ENCODE data around the gene RIPPLY1.

DNA sequence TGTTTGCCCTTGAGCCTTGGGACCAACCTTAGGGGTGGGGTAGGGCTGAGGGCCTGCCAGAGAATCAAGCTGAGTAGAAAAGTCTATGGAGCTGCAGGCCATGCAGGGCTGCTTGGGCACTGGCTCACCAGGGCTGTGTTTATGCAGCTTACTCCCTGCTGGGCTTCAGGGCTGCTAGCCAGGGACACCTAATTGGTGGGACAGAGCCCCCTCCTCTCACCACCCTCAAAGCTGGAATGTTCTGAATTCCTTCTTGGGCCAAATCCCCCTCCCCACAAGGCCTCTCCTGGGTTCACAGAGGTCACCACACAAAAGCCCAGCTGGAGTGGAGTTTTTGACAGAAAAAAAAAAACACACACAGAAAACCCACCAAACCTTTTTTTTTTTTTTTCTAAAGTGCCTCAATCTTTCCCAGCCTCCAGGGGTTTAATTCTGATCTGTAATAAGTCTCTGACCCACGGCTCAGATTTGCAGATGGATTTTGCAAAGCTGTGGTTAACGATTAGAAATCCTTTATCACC, 16.9 kb upstream of the RIPPLY1 start, which contains the start of gene CLDN2:
- TF ChIP-seq, protein P1, sequence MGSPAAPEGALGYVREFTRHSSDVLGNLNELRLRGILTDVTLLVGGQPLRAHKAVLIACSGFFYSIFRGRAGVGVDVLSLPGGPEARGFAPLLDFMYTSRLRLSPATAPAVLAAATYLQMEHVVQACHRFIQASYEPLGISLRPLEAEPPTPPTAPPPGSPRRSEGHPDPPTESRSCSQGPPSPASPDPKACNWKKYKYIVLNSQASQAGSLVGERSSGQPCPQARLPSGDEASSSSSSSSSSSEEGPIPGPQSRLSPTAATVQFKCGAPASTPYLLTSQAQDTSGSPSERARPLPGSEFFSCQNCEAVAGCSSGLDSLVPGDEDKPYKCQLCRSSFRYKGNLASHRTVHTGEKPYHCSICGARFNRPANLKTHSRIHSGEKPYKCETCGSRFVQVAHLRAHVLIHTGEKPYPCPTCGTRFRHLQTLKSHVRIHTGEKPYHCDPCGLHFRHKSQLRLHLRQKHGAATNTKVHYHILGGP (tag by site-specific recombination; IDR thresholded peaks at IDR 0.05) = no peak
- TF ChIP-seq PRDM1 (tag by site-specific recombination; IDR thresholded peaks at IDR 0.05) = no peak
- TF ChIP-seq, protein P2, sequence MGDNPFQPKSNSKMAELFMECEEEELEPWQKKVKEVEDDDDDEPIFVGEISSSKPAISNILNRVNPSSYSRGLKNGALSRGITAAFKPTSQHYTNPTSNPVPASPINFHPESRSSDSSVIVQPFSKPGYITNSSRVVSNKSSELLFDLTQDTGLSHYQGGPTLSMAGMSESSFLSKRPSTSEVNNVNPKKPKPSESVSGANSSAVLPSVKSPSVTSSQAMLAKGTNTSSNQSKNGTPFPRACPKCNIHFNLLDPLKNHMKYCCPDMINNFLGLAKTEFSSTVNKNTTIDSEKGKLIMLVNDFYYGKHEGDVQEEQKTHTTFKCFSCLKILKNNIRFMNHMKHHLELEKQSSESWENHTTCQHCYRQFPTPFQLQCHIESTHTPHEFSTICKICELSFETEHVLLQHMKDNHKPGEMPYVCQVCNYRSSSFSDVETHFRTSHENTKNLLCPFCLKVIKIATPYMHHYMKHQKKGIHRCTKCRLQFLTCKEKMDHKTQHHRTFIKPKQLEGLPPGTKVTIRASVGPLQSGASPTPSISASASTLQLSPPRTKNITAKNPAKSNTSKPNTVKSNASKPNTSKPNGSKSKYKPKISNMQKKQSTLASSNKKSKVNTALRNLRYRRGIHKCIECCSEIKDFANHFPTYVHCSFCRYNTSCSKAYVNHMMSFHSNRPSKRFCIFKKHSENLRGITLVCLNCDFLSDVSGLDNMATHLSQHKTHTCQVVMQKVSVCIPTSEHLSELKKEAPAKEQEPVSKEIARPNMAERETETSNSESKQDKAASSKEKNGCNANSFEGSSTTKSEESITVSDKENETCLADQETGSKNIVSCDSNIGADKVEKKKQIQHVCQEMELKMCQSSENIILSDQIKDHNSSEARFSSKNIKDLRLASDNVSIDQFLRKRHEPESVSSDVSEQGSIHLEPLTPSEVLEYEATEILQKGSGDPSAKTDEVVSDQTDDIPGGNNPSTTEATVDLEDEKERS (tag by site-specific recombination; IDR thresholded peaks at IDR 0.05) = no peak
- TF ChIP-seq, protein P3, sequence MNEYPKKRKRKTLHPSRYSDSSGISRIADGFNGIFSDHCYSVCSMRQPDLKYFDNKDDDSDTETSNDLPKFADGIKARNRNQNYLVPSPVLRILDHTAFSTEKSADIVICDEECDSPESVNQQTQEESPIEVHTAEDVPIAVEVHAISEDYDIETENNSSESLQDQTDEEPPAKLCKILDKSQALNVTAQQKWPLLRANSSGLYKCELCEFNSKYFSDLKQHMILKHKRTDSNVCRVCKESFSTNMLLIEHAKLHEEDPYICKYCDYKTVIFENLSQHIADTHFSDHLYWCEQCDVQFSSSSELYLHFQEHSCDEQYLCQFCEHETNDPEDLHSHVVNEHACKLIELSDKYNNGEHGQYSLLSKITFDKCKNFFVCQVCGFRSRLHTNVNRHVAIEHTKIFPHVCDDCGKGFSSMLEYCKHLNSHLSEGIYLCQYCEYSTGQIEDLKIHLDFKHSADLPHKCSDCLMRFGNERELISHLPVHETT (tag by site-specific recombination; IDR thresholded peaks at IDR 0.05) = no peak
- TF ChIP-seq, protein P4, sequence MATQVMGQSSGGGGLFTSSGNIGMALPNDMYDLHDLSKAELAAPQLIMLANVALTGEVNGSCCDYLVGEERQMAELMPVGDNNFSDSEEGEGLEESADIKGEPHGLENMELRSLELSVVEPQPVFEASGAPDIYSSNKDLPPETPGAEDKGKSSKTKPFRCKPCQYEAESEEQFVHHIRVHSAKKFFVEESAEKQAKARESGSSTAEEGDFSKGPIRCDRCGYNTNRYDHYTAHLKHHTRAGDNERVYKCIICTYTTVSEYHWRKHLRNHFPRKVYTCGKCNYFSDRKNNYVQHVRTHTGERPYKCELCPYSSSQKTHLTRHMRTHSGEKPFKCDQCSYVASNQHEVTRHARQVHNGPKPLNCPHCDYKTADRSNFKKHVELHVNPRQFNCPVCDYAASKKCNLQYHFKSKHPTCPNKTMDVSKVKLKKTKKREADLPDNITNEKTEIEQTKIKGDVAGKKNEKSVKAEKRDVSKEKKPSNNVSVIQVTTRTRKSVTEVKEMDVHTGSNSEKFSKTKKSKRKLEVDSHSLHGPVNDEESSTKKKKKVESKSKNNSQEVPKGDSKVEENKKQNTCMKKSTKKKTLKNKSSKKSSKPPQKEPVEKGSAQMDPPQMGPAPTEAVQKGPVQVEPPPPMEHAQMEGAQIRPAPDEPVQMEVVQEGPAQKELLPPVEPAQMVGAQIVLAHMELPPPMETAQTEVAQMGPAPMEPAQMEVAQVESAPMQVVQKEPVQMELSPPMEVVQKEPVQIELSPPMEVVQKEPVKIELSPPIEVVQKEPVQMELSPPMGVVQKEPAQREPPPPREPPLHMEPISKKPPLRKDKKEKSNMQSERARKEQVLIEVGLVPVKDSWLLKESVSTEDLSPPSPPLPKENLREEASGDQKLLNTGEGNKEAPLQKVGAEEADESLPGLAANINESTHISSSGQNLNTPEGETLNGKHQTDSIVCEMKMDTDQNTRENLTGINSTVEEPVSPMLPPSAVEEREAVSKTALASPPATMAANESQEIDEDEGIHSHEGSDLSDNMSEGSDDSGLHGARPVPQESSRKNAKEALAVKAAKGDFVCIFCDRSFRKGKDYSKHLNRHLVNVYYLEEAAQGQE (tag by site-specific recombination; IDR thresholded peaks at IDR 0.05) = no peak
- no peak for TF ChIP-seq KLF9 (tag by site-specific recombination; IDR thresholded peaks at IDR 0.05; ENCODE audit: low read depth)
- TF ChIP-seq, protein P5, sequence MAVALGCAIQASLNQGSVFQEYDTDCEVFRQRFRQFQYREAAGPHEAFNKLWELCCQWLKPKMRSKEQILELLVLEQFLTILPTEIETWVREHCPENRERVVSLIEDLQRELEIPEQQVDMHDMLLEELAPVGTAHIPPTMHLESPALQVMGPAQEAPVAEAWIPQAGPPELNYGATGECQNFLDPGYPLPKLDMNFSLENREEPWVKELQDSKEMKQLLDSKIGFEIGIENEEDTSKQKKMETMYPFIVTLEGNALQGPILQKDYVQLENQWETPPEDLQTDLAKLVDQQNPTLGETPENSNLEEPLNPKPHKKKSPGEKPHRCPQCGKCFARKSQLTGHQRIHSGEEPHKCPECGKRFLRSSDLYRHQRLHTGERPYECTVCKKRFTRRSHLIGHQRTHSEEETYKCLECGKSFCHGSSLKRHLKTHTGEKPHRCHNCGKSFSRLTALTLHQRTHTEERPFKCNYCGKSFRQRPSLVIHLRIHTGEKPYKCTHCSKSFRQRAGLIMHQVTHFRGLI (tag by site-specific recombination; IDR thresholded peaks at IDR 0.05) = no peak
- TF ChIP-seq ZBTB21 (tag by site-specific recombination; IDR thresholded peaks at IDR 0.05) = no peak
- TF ChIP-seq, protein P6, sequence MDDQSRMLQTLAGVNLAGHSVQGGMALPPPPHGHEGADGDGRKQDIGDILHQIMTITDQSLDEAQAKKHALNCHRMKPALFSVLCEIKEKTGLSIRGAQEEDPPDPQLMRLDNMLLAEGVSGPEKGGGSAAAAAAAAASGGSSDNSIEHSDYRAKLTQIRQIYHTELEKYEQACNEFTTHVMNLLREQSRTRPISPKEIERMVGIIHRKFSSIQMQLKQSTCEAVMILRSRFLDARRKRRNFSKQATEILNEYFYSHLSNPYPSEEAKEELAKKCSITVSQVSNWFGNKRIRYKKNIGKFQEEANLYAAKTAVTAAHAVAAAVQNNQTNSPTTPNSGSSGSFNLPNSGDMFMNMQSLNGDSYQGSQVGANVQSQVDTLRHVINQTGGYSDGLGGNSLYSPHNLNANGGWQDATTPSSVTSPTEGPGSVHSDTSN (CRISPR knock-in tag; IDR thresholded peaks at IDR 0.05) = no peak
